ENCODE data around the gene ST8SIA4.
"Not testable (repeated sequence)": the region's sequence is repeated elsewhere in the genome, so short reads cannot be mapped to it uniquely, and the experiment has no call there.

The ST8SIA4 gene

DNA sequence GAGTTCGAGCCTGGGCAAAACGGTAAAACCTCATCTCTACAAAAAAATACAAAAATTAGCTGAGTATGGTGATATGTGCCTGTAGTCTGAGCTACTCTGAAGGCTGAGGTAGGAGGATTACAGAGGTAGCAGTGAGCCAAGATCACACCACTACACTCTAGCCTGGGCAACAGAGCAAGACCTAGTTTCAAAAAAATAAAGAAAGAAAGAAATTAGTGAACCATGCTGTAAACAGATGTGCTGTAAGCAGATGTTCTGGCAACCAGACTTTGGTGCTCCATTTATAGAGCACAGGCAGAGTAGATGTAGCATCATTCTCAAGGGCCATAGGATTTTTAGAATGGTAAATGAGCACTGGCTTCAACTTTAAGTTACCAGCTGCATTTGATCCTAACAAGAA lies 115.4 kb downstream of the ST8SIA4 start:
- Mint-ChIP-seq H3K4me3 (no peak overlapping the region), H3K9me3 (peaks cover 3% of the 10 kb centered on the region), H3K36me3 (no peaks in the 10 kb centered on the region), H3K27me3 (peaks cover 5% of the 10 kb centered on the region), H3K27ac (no peak overlapping the region), H3K4me1 (no peaks in the 10 kb centered on the region)

DNA sequence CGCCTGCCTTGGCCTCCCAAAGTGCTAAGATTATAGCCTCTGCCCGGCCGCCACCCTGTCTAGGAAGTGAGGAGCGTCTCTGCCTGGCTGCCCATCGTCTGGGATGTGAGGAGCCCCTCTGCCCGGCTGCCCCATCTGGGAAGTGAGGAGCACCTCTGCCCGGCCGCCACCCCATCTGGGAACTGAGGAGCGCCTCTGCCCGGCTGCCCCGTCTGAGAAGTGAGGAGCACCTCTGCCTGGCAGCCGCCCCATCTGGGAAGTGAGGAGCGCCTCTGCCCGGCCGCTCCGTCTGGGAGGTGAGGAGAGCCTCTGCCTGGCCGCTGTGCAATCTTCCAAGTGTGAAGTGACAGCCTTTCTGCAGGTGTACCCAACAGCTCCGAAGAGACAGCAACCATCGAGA lies 117.5 kb downstream of the ST8SIA4 start:
- peaks cover 10% of the 10 kb centered on the region for H3K4me1 Mint-ChIP-seq
- not testable (repeated sequence) for H3K9me3 Mint-ChIP-seq, H3K27me3 Mint-ChIP-seq, H3K36me3 Mint-ChIP-seq, H3K27ac Mint-ChIP-seq, H3K4me3 Mint-ChIP-seq

DNA sequence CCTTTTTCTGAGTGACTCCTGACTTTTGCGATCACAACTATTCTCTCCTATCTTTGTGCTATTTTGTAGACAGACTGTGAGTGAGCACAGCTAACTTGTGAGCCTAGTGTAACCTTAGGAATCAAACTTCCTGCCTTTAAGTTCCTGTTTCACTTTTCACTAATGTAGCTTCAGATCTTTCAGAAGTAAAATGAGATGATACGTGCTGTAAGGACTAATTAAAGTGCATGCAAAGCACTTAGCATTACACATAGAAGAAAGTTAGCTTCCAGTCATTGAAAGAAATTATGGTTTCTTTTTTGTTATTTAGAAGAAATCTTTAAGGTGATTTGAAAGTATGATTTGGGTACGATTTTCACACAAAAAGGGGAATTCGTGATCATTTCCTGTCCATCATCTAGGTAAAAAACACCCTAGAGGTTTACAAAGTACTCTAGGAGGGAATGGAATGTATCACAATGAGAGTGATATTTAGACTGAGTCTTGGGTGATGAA lies 122.7 kb downstream of the ST8SIA4 start:
- peak overlapping the region; percentile 89 for H3K4me3 Mint-ChIP-seq
- peaks cover 15% of the 10 kb centered on the region for H3K9me3 Mint-ChIP-seq
- peak overlapping the region; percentile 99 for H3K27ac Mint-ChIP-seq
- H3K4me1 Mint-ChIP-seq, result peaks cover 40% of the 10 kb centered on the region
- peaks cover 2% of the 10 kb centered on the region for H3K36me3 Mint-ChIP-seq
- H3K27me3 Mint-ChIP-seq, result no peaks in the 10 kb centered on the region

DNA sequence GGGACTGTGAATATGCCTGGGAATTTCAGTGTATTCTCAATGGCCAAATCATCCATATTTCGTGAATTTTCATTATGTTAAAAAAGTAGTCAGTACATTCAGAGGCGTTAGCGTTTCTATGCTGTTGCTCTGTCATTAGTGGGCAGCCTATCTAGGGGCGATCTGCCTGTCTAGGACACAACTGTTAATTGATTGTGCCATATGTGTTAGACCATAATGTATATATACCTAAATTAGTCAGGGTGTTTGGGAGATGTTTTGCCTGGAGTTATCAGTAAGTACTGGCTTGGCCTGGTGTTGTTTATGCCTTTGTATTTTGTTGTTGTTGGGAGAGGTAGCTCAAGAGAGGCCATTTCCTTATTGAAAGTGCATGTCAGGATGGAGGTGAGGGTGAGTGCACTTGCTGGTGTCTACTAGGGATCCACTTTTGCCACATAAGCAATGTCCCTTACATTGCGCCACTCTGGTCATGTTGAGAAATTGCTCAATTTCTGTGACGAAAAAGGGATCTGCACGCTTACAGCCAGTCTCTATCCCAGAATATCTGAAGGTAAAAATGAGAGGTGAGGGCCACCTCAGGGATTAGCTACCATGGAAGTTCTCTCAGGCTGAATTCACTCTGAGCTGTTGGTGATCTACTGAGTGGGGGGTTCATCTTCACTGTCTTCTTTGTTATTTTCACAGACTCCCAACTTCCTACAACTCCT lies 123.3 kb downstream of the ST8SIA4 start:
- Mint-ChIP-seq H3K9me3 (peaks cover 15% of the 10 kb centered on the region), H3K4me3 (peak overlapping the region; percentile 89), H3K36me3 (peaks cover 2% of the 10 kb centered on the region), H3K27me3 (no peaks in the 10 kb centered on the region), H3K4me1 (peaks cover 40% of the 10 kb centered on the region), H3K27ac (peak overlapping the region; percentile 99)

DNA sequence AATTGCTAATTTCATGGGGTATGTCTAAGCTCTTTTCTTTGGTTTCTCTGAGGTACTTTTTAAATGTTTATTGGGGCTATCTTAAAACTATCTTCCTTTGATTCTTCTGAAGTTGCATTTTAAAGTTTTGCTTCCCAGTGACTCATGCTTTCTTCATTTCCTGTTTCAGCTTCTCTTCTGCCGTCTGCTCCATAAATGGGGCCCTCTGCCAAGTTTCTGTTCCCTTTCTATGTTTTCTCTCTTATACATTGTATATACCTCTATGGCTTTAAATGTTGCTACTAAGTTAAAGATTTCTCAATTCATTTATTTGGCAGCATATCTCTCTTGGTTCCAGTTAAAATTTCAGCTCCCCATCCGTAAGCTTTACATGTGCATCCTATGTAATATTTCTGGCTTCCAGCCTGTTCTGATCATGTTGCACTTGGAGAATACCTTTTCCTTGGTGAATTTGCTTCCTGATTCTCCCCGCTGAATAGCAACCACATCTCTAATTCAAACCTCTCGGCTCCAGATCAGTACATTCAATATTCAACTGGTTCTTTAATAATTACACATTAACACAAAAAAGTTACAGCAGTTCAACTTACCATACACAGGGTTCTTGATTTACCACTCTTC lies 125.3 kb downstream of the ST8SIA4 start:
- Mint-ChIP-seq H3K36me3 (peaks cover 2% of the 10 kb centered on the region), H3K9me3 (peaks cover 15% of the 10 kb centered on the region), H3K4me1 (peaks cover 40% of the 10 kb centered on the region), H3K27ac (peak overlapping the region; percentile 12), H3K27me3 (no peaks in the 10 kb centered on the region), H3K4me3 (peak overlapping the region; percentile 37)

DNA sequence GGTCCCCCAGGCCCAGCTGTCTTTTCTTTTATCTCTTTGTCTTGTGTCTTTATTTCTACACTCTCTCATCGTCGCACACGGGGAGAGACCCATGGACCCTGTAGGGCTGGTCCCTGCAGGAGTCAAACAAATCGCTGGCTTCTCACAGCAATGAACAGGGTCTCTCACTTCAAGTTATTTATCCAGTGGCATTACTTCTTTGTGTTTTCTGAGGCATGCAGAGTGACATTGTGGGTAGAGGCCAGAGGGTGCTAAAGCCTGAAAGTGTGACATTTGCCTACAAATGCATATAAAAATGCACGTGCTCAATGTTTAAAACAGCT lies 127.6 kb downstream of the ST8SIA4 start:
- no peak overlapping the region for H3K27ac Mint-ChIP-seq
- no peak overlapping the region for H3K4me3 Mint-ChIP-seq
- H3K36me3 Mint-ChIP-seq, result peaks cover 2% of the 10 kb centered on the region
- no peaks in the 10 kb centered on the region for H3K27me3 Mint-ChIP-seq
- H3K9me3 Mint-ChIP-seq, result peaks cover 5% of the 10 kb centered on the region
- peaks cover 30% of the 10 kb centered on the region for H3K4me1 Mint-ChIP-seq

DNA sequence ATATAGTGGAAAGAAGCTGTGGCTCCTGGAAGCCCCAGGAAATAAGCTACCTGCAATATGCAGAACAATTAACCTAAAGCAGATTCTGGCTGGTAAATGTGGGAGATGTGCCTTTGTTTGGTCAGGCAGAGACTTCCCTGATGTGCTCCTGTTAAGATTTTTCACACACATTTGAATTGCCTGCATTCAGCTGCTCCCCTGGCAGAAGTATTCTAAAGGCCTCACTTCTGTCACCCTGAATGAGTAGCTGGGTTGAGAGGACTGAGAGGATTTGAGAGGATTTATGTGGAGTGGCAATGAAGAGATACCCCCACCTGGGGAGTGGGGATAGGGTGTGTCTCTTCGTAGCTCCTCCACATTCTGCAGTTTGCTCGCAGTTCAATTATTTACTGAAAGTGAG lies 130.5 kb downstream of the ST8SIA4 start:
- peaks cover 2% of the 10 kb centered on the region for H3K36me3 Mint-ChIP-seq
- peaks cover 2% of the 10 kb centered on the region for H3K27me3 Mint-ChIP-seq
- H3K9me3 Mint-ChIP-seq, result no peaks in the 10 kb centered on the region
- H3K4me1 Mint-ChIP-seq, result peaks cover 2% of the 10 kb centered on the region
- H3K27ac Mint-ChIP-seq, result no peak overlapping the region
- no peak overlapping the region for H3K4me3 Mint-ChIP-seq

DNA sequence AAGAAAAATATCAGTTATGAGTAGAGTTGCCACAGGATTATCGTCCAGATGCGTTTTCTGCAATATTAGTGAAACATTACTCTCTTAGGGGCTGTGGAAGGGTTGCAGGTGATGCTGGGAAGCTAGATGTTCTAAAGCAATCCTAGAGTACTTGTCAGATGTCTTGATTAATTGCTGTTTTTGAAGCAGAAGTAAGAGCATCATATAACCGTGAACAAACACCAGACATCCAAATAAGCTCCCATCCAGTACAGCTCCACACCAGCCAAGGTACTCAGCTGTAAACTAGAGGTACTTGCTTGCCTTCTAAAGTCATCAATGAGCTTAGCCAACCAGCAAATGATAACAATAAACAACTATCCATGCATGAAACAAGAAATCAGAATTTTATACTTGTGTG lies 131.1 kb downstream of the ST8SIA4 start:
- Mint-ChIP-seq H3K9me3 (no peaks in the 10 kb centered on the region), H3K36me3 (peaks cover 2% of the 10 kb centered on the region), H3K4me3 (no peak overlapping the region), H3K27me3 (peaks cover 2% of the 10 kb centered on the region), H3K4me1 (no peaks in the 10 kb centered on the region), H3K27ac (no peak overlapping the region)

DNA sequence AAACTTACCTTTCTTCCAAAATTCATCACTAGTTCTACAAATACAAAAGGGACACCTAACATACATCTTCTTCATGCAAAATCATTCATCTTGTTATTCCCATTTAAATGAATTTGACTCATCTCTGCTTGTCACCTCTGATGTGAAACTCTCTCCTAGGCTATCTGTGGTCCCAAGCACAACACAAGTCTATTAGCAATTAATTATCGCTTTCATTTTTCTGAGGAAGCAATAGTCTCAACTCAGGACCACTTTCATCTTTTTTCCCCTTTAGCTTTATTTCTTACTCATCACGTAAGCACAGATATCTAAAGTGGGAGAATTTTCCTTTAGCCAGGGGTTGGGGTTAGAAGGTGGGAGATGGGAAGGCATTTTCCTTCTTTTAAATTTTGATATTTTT lies 131.9 kb downstream of the ST8SIA4 start:
- H3K4me3 Mint-ChIP-seq, result no peak overlapping the region
- H3K9me3 Mint-ChIP-seq, result no peaks in the 10 kb centered on the region
- H3K27ac Mint-ChIP-seq, result peak overlapping the region; percentile 79
- no peaks in the 10 kb centered on the region for H3K4me1 Mint-ChIP-seq
- H3K27me3 Mint-ChIP-seq, result peaks cover 2% of the 10 kb centered on the region
- peaks cover 2% of the 10 kb centered on the region for H3K36me3 Mint-ChIP-seq

DNA sequence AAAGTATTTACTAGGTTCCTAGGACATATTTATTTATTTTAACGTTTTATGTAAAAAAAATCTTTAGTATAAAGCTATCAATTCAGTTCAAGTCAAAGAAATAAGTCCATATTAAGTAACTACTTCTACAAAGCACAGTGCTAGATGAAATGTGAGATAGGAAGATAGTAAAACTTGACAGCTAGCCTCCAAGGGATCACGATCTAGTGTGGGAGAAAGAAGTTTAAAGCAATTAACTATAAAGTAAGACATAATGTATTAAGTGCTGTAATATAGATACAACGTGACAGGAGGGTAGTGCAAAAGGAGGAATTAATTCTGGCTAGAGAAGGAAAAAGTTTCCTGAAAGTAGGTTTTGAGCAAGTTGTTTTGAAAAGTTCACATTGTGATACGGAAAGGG lies 134.9 kb downstream of the ST8SIA4 start:
- Mint-ChIP-seq H3K36me3 (peaks cover 2% of the 10 kb centered on the region), H3K27me3 (peaks cover 3% of the 10 kb centered on the region), H3K4me3 (no peak overlapping the region), H3K9me3 (no peaks in the 10 kb centered on the region), H3K4me1 (no peaks in the 10 kb centered on the region), H3K27ac (no peak overlapping the region)

DNA sequence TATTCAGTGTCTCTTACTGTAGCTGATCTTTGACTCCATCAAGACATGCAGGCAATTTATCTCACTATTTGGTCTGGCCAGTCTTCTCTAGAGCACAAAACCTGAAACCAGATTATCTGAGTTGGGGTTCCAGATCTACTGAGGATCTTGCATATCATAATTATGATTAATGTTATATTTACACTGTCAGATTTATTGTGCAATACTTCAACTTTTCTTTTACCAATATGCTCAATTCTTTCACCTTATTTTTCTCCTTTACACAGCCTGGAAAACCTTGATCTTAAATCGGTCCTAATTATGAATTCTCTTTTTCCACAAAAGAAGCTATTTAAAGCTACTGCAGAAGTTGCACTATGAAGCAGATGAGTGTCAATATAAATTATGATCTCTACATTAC lies 140.1 kb downstream of the ST8SIA4 start:
- H3K27ac Mint-ChIP-seq, result no peak overlapping the region
- no peak overlapping the region for H3K4me3 Mint-ChIP-seq
- no peaks in the 10 kb centered on the region for H3K36me3 Mint-ChIP-seq
- no peaks in the 10 kb centered on the region for H3K9me3 Mint-ChIP-seq
- H3K27me3 Mint-ChIP-seq, result peaks cover 2% of the 10 kb centered on the region
- H3K4me1 Mint-ChIP-seq, result no peaks in the 10 kb centered on the region

DNA sequence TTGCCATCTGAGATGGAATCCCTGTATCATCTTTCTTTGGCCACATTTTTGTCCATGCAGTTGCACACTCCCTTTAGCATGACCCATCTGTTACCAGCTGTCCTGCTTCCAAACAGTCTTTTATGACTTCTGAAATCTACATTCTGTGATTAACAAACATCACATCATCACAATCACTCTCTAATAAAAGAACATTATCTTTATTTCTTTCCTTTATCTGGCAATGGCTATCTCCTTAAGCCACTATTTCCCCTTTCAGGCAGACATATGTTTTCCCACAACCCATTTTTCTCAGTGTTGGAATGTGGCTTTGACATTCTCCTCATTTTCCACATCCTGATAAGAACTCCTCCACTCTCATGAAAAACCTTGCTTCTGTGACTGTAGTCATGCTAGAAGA lies 141.0 kb downstream of the ST8SIA4 start:
- Mint-ChIP-seq H3K27me3 (peaks cover 2% of the 10 kb centered on the region), H3K36me3 (no peaks in the 10 kb centered on the region), H3K4me1 (no peaks in the 10 kb centered on the region), H3K9me3 (no peaks in the 10 kb centered on the region), H3K4me3 (no peak overlapping the region), H3K27ac (no peak overlapping the region)

DNA sequence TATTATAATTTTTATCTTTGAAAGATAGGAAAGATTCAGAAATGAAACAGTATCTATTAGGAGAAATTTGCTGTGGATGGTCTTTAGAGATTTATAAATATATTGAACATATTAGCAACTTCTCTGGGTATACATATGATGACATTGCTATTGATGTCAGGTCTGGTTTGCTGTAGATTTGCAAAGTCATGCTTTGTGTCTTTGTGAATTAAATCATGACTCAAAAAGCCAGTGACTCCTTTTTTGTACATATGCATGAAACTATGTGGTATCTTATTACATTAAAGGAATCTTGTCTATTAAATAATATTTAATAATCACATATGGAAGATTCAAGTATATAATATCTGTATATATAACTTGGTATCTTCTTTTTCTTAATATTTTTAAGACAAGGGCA lies 141.9 kb downstream of the ST8SIA4 start:
- no peaks in the 10 kb centered on the region for H3K36me3 Mint-ChIP-seq
- peaks cover 2% of the 10 kb centered on the region for H3K27me3 Mint-ChIP-seq
- H3K4me3 Mint-ChIP-seq, result no peak overlapping the region

DNA sequence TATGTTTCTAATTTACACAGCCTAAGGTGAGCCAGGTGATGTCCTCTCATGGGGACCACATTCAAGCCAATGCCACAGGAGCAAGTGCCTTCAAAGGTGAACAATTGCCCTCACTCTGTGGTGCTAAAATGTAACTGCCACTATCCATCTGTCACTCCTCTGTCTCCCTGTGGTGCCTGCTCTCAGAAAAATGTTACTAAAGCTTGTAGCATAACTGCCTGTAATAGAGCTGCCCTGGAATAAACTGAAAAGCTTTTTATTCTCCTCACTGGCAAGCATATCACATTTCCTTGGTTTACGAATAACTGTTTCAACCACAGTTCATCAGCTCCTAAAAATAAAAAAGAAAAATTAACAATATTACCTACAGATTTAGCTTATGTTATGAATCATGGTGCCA lies 142.4 kb downstream of the ST8SIA4 start:
- no peak overlapping the region for H3K27ac Mint-ChIP-seq
- H3K27me3 Mint-ChIP-seq, result no peaks in the 10 kb centered on the region
- H3K36me3 Mint-ChIP-seq, result no peaks in the 10 kb centered on the region
- no peak overlapping the region for H3K4me3 Mint-ChIP-seq
- no peaks in the 10 kb centered on the region for H3K4me1 Mint-ChIP-seq
- H3K9me3 Mint-ChIP-seq, result no peaks in the 10 kb centered on the region

More for the DNA sequence above, 141.9 kb downstream of the ST8SIA4 start:
- Mint-ChIP-seq H3K9me3 (no peaks in the 10 kb centered on the region), H3K27ac (no peak overlapping the region), H3K4me1 (no peaks in the 10 kb centered on the region)

DNA sequence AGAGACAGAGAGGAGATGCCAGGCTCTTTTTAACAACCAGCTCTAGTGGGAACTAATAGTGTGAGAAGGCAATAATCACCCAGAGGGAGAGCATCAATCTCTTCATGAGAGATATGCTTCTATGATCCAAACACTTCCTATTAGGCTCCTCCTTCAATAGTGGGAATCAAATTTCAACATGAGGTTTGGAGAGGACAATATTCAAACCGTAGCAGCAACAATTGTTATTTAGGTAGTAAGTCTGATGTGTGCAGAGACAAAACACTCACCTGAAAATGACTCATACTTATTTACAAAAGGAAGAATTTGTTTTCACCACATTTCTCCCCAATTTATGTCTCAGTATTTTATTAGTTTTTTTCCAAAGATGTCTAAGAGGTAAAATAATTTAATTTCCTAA lies 144.3 kb downstream of the ST8SIA4 start:
- Mint-ChIP-seq H3K9me3 (no peaks in the 10 kb centered on the region), H3K4me3 (no peak overlapping the region), H3K27me3 (no peaks in the 10 kb centered on the region), H3K36me3 (no peaks in the 10 kb centered on the region), H3K27ac (no peak overlapping the region), H3K4me1 (no peaks in the 10 kb centered on the region)

DNA sequence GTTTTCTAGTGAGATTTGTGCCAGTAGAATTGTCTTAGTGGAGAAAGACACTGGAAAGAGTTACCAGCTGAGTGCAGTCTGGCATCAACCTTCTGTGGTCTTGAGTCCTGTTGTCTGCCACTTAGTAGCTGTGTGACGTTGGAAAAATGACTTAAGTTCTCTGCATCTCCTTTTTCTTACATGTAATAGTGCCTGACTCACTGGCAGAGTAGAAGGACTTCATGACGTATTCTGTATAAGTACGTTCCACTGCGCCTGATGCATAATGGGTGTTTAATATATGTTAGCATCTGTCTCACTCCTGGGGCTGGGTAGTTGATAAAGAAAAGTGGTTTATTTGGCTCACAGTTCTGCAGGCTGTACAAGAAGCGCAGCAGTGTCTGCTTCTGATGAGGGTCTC lies 144.8 kb downstream of the ST8SIA4 start:
- Mint-ChIP-seq H3K9me3 (no peaks in the 10 kb centered on the region), H3K27me3 (no peaks in the 10 kb centered on the region), H3K4me1 (no peaks in the 10 kb centered on the region), H3K27ac (no peak overlapping the region), H3K4me3 (no peak overlapping the region), H3K36me3 (no peaks in the 10 kb centered on the region)

DNA sequence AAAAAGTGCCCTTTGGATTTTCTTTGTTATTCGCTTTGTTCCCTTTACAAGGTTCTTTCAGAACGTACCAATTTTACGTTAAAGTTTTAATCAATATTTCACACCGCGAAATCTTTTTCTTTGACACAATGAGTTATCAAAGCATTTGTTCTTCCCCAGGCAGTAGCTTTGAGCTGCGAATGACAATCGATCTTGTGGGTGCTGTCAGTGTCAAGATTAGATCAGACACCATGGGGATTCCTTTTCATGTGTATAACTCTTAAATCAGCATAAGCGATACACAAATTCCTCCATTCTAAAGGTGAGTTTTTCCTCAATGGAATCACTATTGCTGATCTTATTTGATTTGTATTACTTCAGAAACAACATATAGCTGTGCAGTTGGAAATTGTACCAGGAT lies 145.5 kb downstream of the ST8SIA4 start:
- no peaks in the 10 kb centered on the region for H3K27me3 Mint-ChIP-seq
- H3K9me3 Mint-ChIP-seq, result no peaks in the 10 kb centered on the region
- H3K36me3 Mint-ChIP-seq, result no peaks in the 10 kb centered on the region
- no peak overlapping the region for H3K27ac Mint-ChIP-seq
- no peak overlapping the region for H3K4me3 Mint-ChIP-seq
- H3K4me1 Mint-ChIP-seq, result no peaks in the 10 kb centered on the region
